Activated CD8-positive, alpha-beta T cell treated with anti-CD3 and anti-CD28 coated beads for 36 hours (primary cell): ENCODE measurements around the gene CALN1. TPM values are rescaled to one million over a fixed set of nuclear protein-coding genes. Genes with fewer than 3 reads are reported as not detected.

Experiments used
- ATAC-seq: fragments of 200-7000 bp; cut with Tn5 transposase; one replicate; pipeline ENCODE4 v1.10.0; 2021; ENCODE audit warnings: mild to moderate bottlenecking, moderate library complexity
- CTCF ChIA-PET: fragments of 350-600 bp; sonication (Branson Sonifier 250); formaldehyde crosslinking; loops from one replicate; lab custom pipeline; 2021; ENCODE audit warnings: antibody characterized with exemption; lab: Charles Lee
- POLR2A ChIA-PET: fragments of 350-600 bp; sonication (Branson Sonifier 250); formaldehyde crosslinking; loops from one replicate; lab custom pipeline; 2021; ENCODE audit warnings: antibody characterized with exemption; lab: Charles Lee
- DNase-seq: peaks from one replicate; pipeline ENCODE4 v3.0.0-alpha.2; 2020
- H3K27ac Mint-ChIP-seq: one replicate; pipeline ENCODE4 v1.8.0; 2021; ENCODE audit warnings: mild to moderate bottlenecking, mixed read lengths
- H3K27me3 Mint-ChIP-seq: one replicate; pipeline ENCODE4 v1.8.0; 2021; ENCODE audit warnings: mixed read lengths
- H3K36me3 Mint-ChIP-seq: one replicate; pipeline ENCODE4 v1.8.0; 2021; ENCODE audit warnings: low read depth, mixed read lengths
- H3K4me1 Mint-ChIP-seq: one replicate; pipeline ENCODE4 v1.8.0; 2021; ENCODE audit warnings: low read depth, mixed read lengths
- H3K4me3 Mint-ChIP-seq: one replicate; pipeline ENCODE4 v1.8.0; 2021; ENCODE audit warnings: mild to moderate bottlenecking, moderate library complexity, mixed read lengths
- H3K9me3 Mint-ChIP-seq: one replicate; pipeline ENCODE4 v1.8.0; 2021; ENCODE audit warnings: mixed read lengths
- CTCF ChIP-seq: fragments of 200-600 bp; IDR thresholded peaks from one replicate; pipeline ENCODE4 v1.8.0; 2022; ENCODE audit warnings: antibody characterized with exemption, mild to moderate bottlenecking
- intact Hi-C: fragments of 100-400 bp; cut with micrococcal nuclease; formaldehyde crosslinking; loops from one replicate; pipeline ENCODE4 v1.10.0; 2022
- total RNA-seq, 2 experiments: library from RNA; stranded (reverse); gene quantifications; one replicate each; pipeline ENCODE4 v1.2.3, GENCODE V29; 2021

Gene CALN1
- total RNA-seq, 2 experiments from 2014 or later, result 0.02 to 0.16 TPM

- H3K9me3 Mint-ChIP-seq, result peaks cover 2% of the 10 kb centered on the region
- intact Hi-C loops, result no loop called here
- ATAC-seq (no peak), DNase-seq (no peak)
- ChIA-PET POLR2A (no interaction called here), CTCF (no interaction called here)
- no peaks in the 10 kb centered on the region for H3K4me1 Mint-ChIP-seq
- no peak overlapping the region for H3K27ac Mint-ChIP-seq
- H3K27me3 Mint-ChIP-seq, result no peaks in the 10 kb centered on the region
- no peak for TF ChIP-seq CTCF
- no peak overlapping the region for H3K4me3 Mint-ChIP-seq
- H3K36me3 Mint-ChIP-seq, result no peaks in the 10 kb centered on the region
Observed at GRCh38 chr7:72097226-72097625, 314.9 kb downstream of the CALN1 start.

DNA sequence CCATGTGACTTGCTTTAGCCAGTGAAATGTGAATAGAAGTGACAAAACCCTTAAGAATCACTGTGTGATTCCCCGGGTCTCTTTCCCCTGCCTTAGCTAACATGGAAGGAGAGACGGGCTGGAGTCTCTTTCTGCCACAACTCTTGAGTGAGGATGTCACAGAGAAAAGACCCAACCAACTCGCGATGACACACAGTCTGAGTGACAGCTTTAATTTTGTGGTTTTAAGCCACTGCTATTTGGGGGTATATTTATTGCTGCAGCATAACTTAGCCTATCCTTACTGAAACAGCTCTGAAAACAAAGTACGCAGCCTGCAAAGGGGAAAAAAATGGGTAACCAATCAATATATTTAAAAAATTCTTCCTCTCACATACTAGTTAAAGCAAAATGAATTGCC is 319.4 kb downstream of the CALN1 start:
- H3K27ac Mint-ChIP-seq, result no peak overlapping the region

DNA sequence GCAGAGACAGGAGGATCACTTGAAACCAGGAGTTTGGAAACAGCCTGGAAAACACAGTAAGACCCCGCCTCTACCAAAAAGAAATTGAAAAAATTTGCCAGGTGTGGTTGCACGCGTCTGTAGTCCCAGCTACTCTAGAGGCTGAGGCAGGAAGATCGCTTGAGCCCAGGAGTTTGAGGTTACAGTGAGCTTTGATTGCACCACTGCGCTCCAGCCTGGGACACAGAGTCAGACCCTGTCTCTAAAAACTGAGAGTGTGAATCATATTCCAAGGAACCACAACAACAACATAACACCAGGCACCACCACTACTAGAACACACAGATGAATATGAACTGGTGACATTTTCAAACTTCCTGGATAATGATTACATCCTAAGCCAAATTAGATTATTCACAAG is 324.2 kb downstream of the CALN1 start:
- CTCF ChIA-PET, result no interaction called here
- POLR2A ChIA-PET, result no interaction called here

More for the DNA sequence above, 319.4 kb downstream of the CALN1 start:
- CTCF ChIA-PET, result no interaction called here
- no peak for TF ChIP-seq CTCF
- H3K27me3 Mint-ChIP-seq, result no peaks in the 10 kb centered on the region
- no peaks in the 10 kb centered on the region for H3K4me1 Mint-ChIP-seq
- intact Hi-C loops, result no loop called here
- DNase-seq, result no peak
- H3K36me3 Mint-ChIP-seq, result no peaks in the 10 kb centered on the region
- no peak overlapping the region for H3K4me3 Mint-ChIP-seq
- H3K9me3 Mint-ChIP-seq, result peaks cover 6% of the 10 kb centered on the region
- no peak for ATAC-seq
- POLR2A ChIA-PET, result no interaction called here

GRCh38 chr7:72080865-72081510 is 331.1 kb downstream of the CALN1 start:
- Mint-ChIP-seq H3K4me1 (no peaks in the 10 kb centered on the region), H3K27me3 (no peaks in the 10 kb centered on the region), H3K27ac (no peak overlapping the region), H3K9me3 (no peaks in the 10 kb centered on the region), H3K36me3 (no peaks in the 10 kb centered on the region), H3K4me3 (no peak overlapping the region)
- ATAC-seq (no peak), DNase-seq (no peak)
- no peak for TF ChIP-seq CTCF
- intact Hi-C loops, result no loop called here
- ChIA-PET POLR2A (no interaction called here), CTCF (no interaction called here)

More for the DNA sequence above, 324.2 kb downstream of the CALN1 start:
- TF ChIP-seq CTCF, result no peak
- ATAC-seq (no peak), DNase-seq (no peak)
- peaks cover 6% of the 10 kb centered on the region for H3K9me3 Mint-ChIP-seq
- no peaks in the 10 kb centered on the region for H3K36me3 Mint-ChIP-seq
- H3K27me3 Mint-ChIP-seq, result no peaks in the 10 kb centered on the region
- no peak overlapping the region for H3K4me3 Mint-ChIP-seq
- no peak overlapping the region for H3K27ac Mint-ChIP-seq
- no peaks in the 10 kb centered on the region for H3K4me1 Mint-ChIP-seq
- intact Hi-C loops, result no loop called here

- H3K27me3 Mint-ChIP-seq, result no peaks in the 10 kb centered on the region
- DNase-seq (no peak), ATAC-seq (no peak)
- ChIA-PET CTCF (no interaction called here), POLR2A (no interaction called here)
- H3K36me3 Mint-ChIP-seq, result no peaks in the 10 kb centered on the region
- no peaks in the 10 kb centered on the region for H3K9me3 Mint-ChIP-seq
- no peak overlapping the region for H3K27ac Mint-ChIP-seq
- no peak overlapping the region for H3K4me3 Mint-ChIP-seq
- H3K4me1 Mint-ChIP-seq, result no peaks in the 10 kb centered on the region
- intact Hi-C loops, result no loop called here
- no peak for TF ChIP-seq CTCF
Observed at GRCh38 chr7:72080341-72080766, 331.8 kb downstream of the CALN1 start.
